ENCODE measurements around the gene DNASE1L2.

Gene DNASE1L2

GRCh38 chr16:2236337-2237101, at the start of gene DNASE1L2:
Gene DNASE1L2, plus strand, starts transcription at chr16:2236444. Its CDS starts 373 bp downstream, at chr16:2236817.
- no peak for FAIRE-seq
- DNase-seq (ENCODE audit: insufficient read length, low spot score), result no peak
- TF ChIP-seq CTCF (IDR thresholded peaks at IDR 0.05; ENCODE audit: insufficient read depth, missing control alignments), result no peak

- DNase-seq (ENCODE audit: insufficient read length, low spot score), result no peak
- no peak for FAIRE-seq
- no peak for TF ChIP-seq CTCF (IDR thresholded peaks at IDR 0.05; ENCODE audit: insufficient read depth, missing control alignments)
Measured at GRCh38 chr16:2186505-2186904, 49.7 kb upstream of the DNASE1L2 start.

GRCh38 chr16:2187212-2187611, 49.0 kb upstream of the DNASE1L2 start:
- no peak for TF ChIP-seq CTCF (IDR thresholded peaks at IDR 0.05; ENCODE audit: insufficient read depth, missing control alignments)
- no peak for FAIRE-seq
- no peak for DNase-seq (ENCODE audit: insufficient read length, low spot score)

GRCh38 chr16:2188395-2188794, 47.8 kb upstream of the DNASE1L2 start:
- FAIRE-seq (no peak), DNase-seq (ENCODE audit: insufficient read length, low spot score) (no peak)
- TF ChIP-seq CTCF (IDR thresholded peaks at IDR 0.05; ENCODE audit: insufficient read depth, missing control alignments), result no peak

GRCh38 chr16:2189252-2189893, 46.9 kb upstream of the DNASE1L2 start:
- DNase-seq (ENCODE audit: insufficient read length, low spot score) (no peak), FAIRE-seq (no peak)
- no peak for TF ChIP-seq CTCF (IDR thresholded peaks at IDR 0.05; ENCODE audit: insufficient read depth, missing control alignments)

GRCh38 chr16:2190002-2190658, 46.1 kb upstream of the DNASE1L2 start:
- DNase-seq (ENCODE audit: insufficient read length, low spot score) (no peak), FAIRE-seq (no peak)
- no peak for TF ChIP-seq CTCF (IDR thresholded peaks at IDR 0.05; ENCODE audit: insufficient read depth, missing control alignments)
